Stomach (tissue), 4 donors: ENCODE measurements around the gene MRPL2.

Experiments used
- CTCF ChIP-seq, 7 experiments: fragments of 450-650 bp in 4 of 7; fragments of 200-600 bp in 3 of 7; sonication (generic) in 3 of 7; IDR thresholded peaks; one replicate each; pipeline ENCODE4 v1.5.1; 2016 to 2019; ENCODE audit warnings: antibody characterized with exemption in 7 of 7, control low read depth in 2 of 7, mild to moderate bottlenecking in 1 of 7
- POLR2A ChIP-seq, 4 donors: fragments of 450-650 bp; IDR thresholded peaks; one replicate each; pipeline ENCODE4 v1.6.1; 2016; ENCODE audit warnings: antibody characterized with exemption in 4 of 4, control low read depth in 2 of 4, mild to moderate bottlenecking in 1 of 4, moderate library complexity in 1 of 4

GRCh38 chr6:43058531-43058930 lies 703 bp downstream of the MRPL2 start:
- no peak for TF ChIP-seq CTCF (IDR thresholded peaks at IDR 0.05)
- TF ChIP-seq POLR2A (IDR thresholded peaks at IDR 0.05), result no peak
